ENCODE results near the gene CD40.
A peak's percentile ranks its signal among the peaks of the same experiment; 100 is the strongest.

CD40 gene

DNA sequence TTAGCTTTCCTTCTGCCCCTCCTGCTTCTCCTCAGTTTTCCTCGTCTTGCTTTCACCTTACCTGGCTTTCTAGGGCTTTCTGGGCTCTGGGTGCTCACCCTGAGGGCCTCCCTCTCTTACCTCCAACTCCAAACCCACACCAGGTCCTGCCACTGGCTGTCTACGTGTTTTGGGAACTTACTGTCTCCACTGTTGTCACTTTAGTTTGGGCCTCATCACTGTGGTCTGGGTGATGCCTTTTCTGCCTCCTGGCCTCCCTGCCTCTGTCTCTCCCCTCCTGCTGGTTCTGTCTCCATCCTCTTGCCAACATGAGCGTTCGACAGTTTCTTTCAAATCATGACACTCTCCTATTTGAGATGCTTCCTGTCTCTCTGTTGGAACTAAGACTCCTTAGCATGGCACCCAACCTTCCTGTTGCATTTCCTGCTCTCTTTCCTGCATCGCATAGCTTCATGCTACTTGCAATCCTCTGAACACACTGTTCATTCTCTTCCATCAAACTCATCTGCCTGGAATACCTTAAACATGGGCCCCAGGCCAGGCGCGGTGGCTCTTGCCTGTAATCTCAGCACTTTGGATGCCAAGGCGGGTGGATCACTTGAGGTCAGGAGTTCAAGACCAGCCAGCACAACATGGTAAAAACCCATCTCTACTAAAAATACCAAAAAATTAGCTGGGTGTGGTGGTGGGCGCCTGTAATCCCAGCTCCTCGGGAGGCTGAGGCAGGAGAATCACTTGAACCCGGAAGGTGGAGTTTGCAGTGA, 5.5 kb downstream of the CD40 start:
- no peak for DNase-seq

DNA sequence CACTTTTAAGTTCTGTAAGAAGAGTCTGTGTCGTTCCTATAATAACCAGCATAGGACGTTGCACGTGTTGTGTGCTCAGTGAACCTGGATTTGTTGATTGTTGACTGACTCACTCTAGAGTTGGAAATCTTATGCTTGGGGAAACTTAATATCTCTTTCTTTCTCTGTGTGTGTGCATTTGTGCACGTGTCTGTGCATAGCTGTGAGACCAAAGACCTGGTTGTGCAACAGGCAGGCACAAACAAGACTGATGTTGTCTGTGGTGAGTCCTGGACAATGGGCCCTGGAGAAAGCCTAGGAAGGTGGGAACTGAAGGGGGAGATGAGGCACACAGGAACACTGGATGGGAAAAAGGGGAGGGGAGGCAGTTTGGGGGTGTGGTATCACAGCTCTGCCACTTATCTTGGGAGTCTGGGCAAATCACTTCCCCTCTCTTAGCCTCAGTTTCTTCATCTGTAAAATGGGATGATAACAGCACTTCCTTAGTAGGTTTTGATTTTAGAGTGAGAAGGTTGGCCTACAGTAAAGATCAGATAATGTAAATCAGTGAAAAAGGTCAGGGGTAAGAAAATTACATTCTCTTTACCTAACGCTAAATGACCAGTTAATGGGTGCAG, 8.4 kb downstream of the CD40 start:
- no peak for DNase-seq

DNA sequence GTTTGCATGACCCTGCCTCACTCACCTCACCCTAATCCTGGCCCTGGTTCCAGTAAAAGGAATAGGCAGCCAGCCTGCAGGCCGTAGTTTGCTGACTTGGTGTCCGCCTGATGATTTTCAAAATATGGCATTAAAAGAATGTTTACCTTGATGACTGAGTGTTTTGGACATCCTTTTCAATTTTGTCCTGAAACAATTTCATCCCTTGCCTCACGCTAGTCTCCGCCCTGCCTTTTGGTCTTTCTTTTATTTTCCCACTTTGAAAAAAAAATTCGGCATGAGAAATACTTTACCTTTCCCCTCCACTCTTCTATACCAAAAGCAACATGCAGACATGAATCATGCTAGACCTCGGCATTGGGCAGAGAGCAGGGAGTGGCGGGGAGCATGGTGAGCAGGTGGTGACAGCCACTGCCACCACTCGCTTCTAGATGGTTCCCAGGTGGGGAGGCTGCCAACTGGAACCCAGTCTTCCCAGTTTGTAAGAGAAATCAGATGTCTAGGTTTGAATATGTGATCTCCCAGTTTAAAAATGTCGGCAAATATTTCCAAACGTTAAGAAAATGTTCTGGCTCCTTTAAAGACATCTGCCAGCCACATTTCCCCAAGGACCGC, 9.4 kb downstream of the CD40 start:
- no peak for DNase-seq

DNA sequence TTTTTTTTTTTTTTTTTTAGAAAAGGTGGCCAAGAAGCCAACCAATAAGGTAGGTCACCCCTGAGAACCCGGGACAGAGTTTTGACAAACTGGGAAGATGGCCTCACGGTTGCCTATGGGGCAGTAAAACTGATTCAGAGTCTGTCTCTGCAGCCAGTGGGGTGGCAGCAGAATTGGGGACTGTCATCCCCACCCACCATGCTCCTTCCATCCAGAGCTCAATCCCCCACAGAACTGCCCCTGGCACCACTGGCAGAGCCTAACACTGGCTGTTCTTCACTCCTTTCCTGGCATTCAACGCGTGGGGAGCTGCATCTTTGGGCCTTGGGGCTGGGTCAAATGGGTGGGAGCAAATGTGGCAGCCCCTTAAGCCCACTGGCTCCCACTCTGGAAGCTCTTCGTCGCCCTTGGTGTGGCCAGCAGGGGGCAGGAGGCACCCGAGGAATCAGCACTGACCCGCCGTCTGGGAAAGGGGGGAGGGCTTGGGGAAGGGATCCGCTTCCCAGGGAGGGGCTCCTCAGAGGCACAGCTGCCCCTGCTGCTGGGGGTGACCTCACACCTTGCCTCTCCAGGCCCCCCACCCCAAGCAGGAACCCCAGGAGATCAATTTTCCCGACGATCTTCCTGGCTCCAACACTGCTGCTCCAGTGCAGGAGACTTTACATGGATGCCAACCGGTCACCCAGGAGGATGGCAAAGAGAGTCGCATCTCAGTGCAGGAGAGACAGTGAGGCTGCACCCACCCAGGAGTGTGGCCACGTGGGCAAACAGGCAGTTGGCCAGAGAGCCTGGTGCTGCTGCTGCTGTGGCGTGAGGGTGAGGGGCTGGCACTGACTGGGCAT, 10.4 kb downstream of the CD40 start:
- DNase-seq, result no peak

DNA sequence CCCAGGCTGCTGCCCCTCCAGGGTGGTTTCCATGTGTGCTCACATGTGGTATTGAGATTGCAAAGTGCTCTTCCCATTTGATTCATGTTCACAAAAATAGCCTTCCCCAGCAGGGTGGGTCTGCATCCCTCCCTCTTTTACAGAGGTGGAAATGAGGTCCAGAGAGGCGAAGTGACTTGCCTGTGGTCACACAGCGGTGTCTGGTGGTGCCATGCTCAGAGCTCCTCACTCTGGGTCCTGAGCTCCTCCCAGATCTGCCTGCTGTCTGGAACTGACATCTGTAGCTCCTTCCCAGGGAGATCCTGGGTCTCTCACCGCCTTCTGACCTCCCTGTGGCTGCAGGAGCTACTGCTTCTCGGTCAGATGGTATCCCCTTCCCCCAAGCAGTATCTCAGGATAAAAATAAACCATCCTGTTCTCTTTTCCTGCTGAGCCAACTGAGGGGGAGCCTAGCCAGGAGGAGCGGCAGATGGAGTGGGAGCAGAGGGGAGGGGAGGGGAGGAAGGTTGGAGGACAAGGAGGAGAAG, 11.9 kb downstream of the CD40 start:
- DNase-seq, result no peak

DNA sequence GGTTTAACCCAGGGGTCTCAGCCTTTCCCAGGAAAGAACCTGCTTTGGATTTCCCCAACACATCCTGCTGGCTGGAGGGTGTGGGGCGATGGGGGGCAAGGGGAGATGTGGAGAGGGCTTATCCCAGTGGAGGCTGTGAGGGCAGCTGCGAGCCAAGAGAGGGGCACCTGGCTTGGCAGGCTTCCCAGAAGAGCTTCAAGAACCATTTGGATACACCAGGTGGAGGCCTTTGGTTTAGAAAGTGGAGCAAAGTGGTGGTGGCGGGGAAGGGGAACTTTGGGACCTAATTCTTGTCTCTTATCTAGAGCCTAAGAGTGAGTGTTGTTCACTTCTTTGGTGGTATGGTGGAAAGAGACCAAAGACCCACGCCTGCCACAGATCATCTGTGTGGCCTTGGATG, 12.4 kb downstream of the CD40 start:
- DNase-seq, result no peak

DNA sequence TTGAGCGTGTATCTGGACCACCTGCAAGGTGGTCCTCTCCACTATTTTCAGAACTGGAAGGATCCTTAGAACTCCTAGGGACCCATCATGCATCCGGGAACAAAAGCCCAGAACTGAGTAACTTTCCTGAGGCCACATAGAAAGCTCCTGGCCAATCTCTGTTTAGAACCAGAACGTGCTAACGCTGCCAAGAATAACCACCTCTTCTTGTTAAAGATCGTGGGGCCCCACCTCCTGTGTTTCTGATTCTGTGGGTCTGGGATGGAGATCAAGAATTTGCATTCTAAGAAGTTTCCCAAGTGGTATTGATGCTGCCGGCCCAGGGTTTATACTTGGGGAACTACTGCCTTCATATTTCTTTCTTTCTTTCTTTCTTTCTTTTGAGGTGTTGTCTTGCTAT, 13.3 kb downstream of the CD40 start:
- peak; percentile 27 for DNase-seq

DNA sequence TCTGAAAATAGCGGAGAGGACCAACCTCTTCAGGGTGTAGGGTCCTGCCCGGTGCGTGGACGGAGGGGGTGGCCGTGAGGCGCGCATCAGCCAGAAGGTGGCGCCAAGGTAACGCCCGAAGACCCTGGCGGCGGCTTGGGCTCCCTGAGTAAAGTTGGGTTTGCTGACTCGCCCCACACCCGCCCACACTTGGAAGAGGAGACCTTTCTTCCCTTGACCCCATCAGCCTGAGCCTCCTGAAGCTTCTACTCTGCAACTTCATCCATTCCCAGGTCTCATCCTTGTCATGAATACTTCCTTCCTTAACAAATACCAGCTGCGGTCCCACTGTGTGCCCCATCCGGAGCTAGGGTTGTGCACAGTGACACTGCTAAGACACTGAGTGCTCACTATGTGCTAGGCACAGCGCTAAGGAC, 14.6 kb downstream of the CD40 start:
- peak; percentile 38 for DNase-seq

DNA sequence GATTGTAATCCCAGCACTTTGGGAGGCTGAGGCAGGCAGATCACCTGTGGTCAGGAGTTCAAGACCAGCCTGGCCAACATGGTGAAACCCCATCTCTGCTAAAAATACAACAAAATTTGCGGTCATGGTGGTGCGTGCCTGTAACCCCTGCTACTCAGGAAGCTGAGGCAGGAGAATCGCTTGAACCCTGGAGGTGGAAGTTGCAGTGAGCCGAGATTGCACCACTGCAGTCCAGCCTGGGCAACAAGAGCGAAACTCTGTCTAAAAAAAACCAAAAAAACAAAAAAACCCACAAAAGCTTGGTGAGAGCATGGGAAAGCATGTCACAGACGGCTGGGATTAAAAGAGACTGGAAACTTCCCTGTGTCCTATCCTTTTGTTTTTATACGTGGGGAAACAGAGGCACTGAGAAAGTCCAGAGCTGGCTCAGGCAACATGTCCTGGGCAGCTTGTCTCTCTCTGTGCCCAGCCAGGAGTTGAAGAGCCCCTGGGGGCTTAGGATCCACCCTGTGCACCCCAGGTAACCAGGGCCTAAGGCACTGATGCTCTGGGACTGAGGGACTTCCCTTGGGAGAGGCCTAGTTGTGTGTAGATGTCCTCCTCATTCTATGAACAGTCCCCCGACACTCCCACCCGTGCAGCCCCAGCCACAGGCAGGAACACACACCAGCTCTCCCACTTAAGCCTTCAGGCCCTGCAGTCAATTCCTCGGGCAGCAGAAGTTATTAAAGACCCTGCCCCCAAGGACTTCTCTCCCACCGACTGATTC, 16.0 kb downstream of the CD40 start:
- no peak for DNase-seq

DNA sequence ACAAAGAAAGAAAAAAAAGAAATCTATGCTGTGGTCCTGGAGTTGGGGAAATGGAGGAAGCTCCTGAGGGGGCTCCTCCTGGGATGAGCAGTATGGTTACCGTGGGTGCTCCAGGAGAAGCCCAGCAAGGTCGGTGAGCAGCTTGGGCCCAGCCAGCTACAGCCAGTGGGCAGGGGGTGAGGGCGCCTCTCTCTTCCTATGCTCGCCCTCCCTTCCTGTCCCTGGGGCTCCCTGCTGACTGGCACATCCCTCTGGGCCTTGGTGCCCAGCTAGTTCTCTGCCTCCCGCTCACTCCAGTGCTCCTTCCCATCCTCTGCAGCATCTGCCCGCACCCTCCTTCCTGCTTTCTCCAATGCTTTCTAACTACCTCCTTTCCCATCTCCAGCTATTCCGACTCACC, 16.6 kb downstream of the CD40 start:
- no peak for DNase-seq

DNA sequence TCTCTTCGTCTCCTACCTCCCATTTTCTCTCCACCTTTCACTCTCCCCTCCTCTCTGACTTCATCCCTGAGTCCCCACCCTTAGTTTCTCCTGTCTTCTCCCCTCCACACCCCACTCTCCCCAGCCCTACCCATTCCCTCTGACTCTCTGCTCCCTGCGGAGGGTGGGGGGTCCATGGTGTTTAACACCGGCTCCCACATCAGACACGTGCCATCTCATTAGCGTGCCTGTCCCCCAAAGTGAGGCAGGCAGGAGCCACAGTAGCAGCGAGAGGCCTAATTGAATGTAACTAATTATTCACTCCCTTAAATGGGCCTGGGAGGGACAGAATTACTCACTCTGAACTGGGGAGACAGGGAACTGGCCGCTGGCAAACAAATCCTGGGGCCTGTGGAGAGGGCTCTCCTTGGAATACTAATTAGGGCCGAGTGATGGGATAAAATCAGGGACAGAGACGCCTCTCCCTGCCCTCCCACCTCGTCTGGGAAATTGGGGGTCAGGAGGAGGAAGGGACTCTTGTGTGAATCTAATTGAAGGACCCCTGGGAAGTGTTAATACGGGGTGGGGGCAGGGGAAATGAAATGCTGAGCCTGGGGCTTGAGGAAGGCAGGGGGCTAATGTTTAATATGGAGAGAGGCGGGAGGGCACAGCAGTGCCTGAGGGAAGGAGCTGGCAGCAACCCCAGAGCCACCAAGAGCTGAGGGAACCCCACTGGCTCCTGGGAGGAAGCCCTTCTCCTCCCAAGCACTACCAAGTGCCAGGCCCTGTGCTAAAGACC, 17.9 kb downstream of the CD40 start:
- no peak for DNase-seq

DNA sequence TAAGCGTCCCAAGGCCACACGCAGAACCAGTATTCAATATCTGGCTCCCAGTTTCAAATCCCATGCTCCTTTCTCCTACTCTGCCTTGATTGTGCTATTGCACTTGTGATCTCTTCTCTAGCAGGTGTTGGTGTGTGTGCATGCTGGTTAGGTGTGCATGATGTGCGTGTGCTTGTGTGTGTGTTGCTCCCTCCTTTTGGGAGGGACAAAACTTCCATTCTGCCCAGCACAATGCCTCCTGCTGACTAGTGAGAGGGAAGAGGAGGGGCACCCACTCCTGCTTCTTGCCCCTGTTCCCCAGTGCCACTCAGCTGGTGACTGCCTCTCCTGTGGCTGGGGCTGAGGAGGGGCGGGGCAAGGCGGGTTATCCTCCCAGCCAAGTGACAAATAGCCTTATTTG, 19.7 kb downstream of the CD40 start:
- no peak for DNase-seq

DNA sequence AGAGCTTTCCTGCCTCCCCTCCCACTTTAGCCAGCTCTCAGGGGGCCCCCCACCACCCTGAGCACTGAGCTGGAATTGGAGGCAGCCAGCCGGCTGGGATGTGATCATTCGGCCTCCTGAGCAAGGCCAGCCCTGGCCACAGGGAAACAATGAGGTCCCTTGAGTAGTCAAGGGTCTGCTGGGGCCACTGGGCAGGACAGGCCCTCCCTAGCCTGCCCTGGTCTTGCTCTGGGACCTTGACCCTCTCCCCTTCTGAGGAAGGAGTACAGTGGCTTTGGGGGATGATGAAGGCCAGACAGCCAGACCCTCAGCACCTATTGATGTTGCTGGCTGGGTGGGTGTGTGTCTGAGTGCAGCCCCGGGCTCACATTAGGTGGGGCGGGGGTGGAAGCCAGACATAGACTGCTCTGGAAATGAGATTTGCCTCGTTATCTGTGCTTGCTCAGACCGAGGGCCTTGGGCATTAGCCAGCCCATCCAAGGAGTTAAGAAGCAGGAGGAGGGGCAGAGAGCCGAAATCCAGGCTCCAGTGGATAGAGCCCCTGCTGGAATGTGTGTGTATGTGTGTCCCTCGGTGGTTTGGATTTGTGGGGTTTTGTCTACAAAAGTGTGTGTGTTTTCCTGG, 21.3 kb downstream of the CD40 start:
- DNase-seq, result no peak

DNA sequence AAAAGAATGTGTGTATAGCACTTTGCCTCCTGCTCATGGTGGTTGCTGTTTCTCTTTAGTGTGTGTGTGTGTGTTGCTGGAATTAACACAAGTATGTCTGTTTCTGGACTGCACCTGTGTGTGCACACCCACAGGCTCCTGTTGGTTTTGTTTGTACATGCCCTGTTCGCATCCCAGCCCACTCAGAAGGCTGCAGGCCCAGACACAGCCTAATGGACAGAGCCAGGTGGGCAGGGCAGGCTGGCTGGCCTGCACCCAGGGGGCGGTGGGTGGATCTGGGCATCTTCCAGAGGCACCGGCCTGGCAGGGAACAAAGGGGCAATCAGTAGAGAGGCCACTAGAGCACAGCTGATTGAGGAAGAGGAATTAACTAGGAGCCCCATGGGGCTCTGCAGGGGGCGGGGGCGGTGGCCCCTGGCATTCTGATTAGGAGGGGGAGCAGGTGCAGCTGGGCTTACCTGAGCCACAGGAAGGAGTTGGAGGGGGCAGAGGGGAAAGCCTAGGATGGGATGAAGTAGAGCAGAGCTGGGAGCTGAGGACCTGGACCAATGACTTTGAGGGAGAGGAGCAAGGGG, 21.9 kb downstream of the CD40 start:
- DNase-seq, result no peak

DNA sequence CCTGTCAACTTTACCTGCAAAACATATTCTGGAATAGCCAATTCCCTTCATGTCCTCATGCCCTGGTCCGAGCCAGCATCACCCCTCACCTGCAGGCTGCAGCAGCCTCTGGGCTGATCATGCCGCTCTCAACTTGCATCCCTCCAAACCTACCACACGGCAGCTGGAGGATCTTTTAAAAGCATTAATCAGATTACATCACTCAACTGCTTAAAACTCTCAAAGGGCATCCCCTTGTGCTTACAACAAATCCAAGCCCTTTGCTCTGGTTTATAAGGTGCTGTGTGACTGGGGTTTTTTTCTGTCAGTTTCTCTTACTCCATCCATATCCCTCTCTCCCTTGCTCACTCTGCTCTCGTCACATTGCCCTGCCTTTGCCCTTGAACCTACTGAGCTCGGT, 24.0 kb downstream of the CD40 start:
- DNase-seq, result no peak

DNA sequence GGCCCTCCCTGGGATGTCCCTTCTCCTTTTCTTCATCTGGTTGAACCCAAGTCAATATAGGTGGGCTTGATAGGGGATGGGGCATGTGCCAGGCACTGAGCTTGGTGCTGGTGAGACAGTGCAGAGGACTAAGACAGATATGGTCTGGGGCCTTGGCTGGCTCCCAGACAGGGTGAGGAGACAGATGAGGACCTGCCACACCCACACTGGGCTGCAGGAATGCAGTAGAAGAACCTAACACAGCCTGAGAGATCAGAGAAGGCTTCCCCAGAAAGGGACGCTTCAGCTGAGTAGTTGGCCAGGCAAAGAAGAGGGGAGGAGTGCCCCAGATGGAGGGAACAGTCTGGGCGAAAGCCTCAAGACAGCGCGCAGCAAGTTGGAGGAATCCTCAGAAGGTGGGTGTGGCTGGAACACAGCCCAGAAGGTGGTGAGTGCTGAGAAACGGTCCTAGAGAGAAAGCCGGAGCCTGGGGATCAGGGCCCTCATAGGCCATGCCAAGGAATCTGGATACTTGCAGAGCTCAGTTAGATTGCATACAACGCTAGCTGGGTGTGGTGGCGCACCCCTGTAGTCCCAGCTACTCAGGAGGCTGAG, 26.4 kb downstream of the CD40 start:
- no peak for DNase-seq

DNA sequence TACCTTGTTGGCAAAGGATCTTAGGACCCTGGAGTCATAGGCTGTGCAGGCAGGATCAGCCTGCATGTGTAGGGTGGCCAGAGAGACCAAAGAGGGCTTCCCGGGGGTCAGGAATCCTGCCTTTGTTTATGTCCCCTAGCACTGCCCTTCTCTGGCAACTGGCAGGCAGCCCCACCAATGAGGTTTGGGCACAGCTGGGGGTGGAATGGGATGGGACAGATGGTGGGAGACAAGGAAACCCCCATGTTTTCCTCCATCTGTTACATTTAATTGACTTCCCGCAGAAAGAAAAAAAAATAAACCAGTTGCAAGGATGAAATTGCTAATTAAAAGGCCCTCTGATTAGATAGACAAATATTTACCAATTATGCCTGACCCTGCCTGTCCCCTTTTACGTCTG, 27.6 kb downstream of the CD40 start:
- DNase-seq, result no peak

DNA sequence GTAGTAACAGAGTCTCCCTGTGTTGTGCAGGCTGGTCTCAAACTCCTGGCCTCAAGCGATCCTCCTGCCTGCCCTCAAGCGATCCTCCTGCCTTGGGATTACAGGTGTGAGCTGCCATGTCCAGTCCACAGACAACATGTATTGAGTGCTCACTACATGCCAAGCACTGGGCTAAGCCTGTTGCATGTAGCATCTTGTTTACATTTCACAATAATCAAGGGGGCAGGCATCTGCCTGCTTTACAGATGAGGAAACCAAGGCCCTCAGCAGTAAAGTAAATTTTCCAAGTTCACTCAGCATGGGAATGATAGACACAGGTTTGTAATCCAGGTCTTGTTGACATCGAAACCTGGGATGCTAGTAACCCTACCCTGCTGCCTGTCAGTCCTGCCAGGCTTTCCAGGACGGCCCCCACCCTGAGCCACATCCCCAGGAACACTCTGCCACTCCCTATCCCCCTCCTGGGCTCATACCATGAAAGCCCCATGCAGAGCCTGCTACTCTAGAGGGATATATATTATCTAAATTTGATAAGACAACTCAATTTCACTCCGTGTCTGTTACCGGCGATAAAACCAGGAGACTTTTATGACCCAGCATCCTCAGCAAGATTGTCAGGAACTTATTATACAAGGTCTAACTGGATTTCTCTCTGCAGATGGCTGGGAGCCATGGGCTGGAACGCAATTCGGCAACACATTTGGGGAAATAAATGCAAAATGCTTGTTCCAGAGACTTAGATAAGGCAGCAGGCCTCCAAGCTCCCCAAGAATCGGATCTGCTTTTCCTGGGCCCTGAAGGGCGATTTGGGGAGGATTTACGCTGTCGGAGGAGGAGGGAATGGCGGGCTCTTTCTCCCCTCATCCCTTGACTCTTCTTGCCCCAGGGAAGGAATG, 30.4 kb downstream of the CD40 start:
- no peak for DNase-seq

DNA sequence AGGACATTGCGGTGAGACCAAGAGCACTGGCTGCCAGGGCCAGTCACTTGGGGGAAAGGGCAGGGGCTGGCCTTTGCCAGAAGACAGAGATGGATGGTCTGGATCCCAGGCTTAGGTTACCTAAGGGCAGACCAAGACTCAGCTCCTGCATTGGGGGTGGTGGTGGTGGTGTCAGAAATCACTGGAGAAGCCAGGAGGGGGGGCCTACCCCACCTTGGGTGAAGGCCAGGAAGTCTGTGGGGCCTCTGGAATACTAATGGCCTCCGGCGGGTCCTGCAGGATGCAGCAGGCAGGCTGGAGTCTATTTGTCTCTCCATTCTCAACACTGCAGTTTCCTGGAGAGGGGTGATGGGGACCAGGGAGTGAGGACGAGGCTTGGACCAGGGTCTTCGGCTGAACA, 32.8 kb downstream of the CD40 start:
- no peak for DNase-seq

Measured in fibroblast of skin of abdomen (primary cell).